Measurements from ENCODE around the gene PARD3. TPM values are rescaled to one million over a fixed set of nuclear protein-coding genes. Genes with fewer than 3 reads are reported as not detected.

Gene PARD3
- total RNA-seq, 1 experiment from 2014 or later = 154 TPM

- no peaks in the 10 kb centered on the region for H3K27me3 ChIP-seq (ENCODE audit: low read length)
- DNase-seq = no peak
- ChIA-PET CTCF (no interaction called here), POLR2A (ENCODE audit: unreplicated experiment) (interaction anchor here (0.6 kb wide), 1 partner anchor 148 kb away, joined by 14 read pairs; no protein-coding TSS in a partner anchor)
- H3K4me3 ChIP-seq (ENCODE audit: low read length) = no peak overlapping the region
- H3K9me3 ChIP-seq (ENCODE audit: low read length) = no peaks in the 10 kb centered on the region
- no peak overlapping the region for H3K9ac ChIP-seq (ENCODE audit: low read length)
- intact Hi-C loops (cut with micrococcal nuclease) = loop anchor here (5.0 kb wide), 1 partner anchor 246 kb away; no protein-coding TSS in a partner anchor
- TF ChIP-seq EZH2phosphoT487 (IDR thresholded peaks at IDR 0.05; ENCODE audit: borderline replicate concordance, low read length) = no peak
- no peak for TF ChIP-seq CTCF (conservative IDR thresholded peaks at IDR 0.05; ENCODE audit: low read depth, low read length)
- no peak for TF ChIP-seq EZH2 (IDR thresholded peaks at IDR 0.05; ENCODE audit: low read length, unreplicated experiment)
- no TSS peak for BruUV-seq (replicated peaks)
- no peaks in the 10 kb centered on the region for H3K79me2 ChIP-seq (ENCODE audit: low read length)
- H3K36me3 ChIP-seq (ENCODE audit: low read depth, low read length) = peaks cover 6% of the 10 kb centered on the region
- no peaks in the 10 kb centered on the region for H3F3A ChIP-seq (ENCODE audit: low read length, unreplicated experiment)
- no peaks in the 10 kb centered on the region for H4K20me1 ChIP-seq (ENCODE audit: low read length)
- H3K4me1 ChIP-seq (ENCODE audit: insufficient read depth, low read length) = peaks cover 14% of the 10 kb centered on the region
- H3K4me2 ChIP-seq (ENCODE audit: low read length) = no peak overlapping the region
- H3K9me2 ChIP-seq (replicated peaks; ENCODE audit: low read length) = no peaks in the 10 kb centered on the region
- no peak for ATAC-seq
- no peak overlapping the region for H3K27ac ChIP-seq (ENCODE audit: low read length)
- no peak overlapping the region for H2AFZ ChIP-seq (ENCODE audit: low read length)
These were observed 479.0 kb downstream of the PARD3 start for GRCh38 chr10:34335960-34336690.

GRCh38 chr10:34334908-34335307 lies 480.2 kb downstream of the PARD3 start:
- POLR2A ChIA-PET (ENCODE audit: unreplicated experiment) = no interaction called here
- H3K9ac ChIP-seq (ENCODE audit: low read length) = no peak overlapping the region
- no peak for DNase-seq
- TF ChIP-seq EZH2phosphoT487 (IDR thresholded peaks at IDR 0.05; ENCODE audit: borderline replicate concordance, low read length) = no peak
- no peak for TF ChIP-seq CTCF (conservative IDR thresholded peaks at IDR 0.05; ENCODE audit: low read depth, low read length)
- no peak for TF ChIP-seq EZH2 (IDR thresholded peaks at IDR 0.05; ENCODE audit: low read length, unreplicated experiment)
- H2AFZ ChIP-seq (ENCODE audit: low read length) = no peak overlapping the region
- no peak overlapping the region for H3K4me3 ChIP-seq (ENCODE audit: low read length)
- no peaks in the 10 kb centered on the region for H3K79me2 ChIP-seq (ENCODE audit: low read length)
- H3K27me3 ChIP-seq (ENCODE audit: low read length) = no peaks in the 10 kb centered on the region
- no peaks in the 10 kb centered on the region for H3F3A ChIP-seq (ENCODE audit: low read length, unreplicated experiment)
- H3K36me3 ChIP-seq (ENCODE audit: low read depth, low read length) = peaks cover 13% of the 10 kb centered on the region
- H3K4me2 ChIP-seq (ENCODE audit: low read length) = no peak overlapping the region
- H4K20me1 ChIP-seq (ENCODE audit: low read length) = no peaks in the 10 kb centered on the region
- H3K9me3 ChIP-seq (ENCODE audit: low read length) = no peaks in the 10 kb centered on the region
- no peaks in the 10 kb centered on the region for H3K9me2 ChIP-seq (replicated peaks; ENCODE audit: low read length)
- peaks cover 14% of the 10 kb centered on the region for H3K4me1 ChIP-seq (ENCODE audit: insufficient read depth, low read length)
- intact Hi-C loops (cut with micrococcal nuclease) = loop anchor here (5.0 kb wide), 1 partner anchor 247 kb away; no protein-coding TSS in a partner anchor
- no TSS peak for BruUV-seq (replicated peaks)
- no peak overlapping the region for H3K27ac ChIP-seq (ENCODE audit: low read length)
- ATAC-seq = peak; percentile 35
- CTCF ChIA-PET = interaction anchor here (0.6 to 0.7 kb wide), 2 partner anchors 13 to 15 kb away, joined by 3 read pairs; no protein-coding TSS in a partner anchor

- no peak overlapping the region for H2AFZ ChIP-seq (ENCODE audit: low read length)
- DNase-seq (peak; percentile 97), ATAC-seq (peak; percentile 95)
- H3K4me1 ChIP-seq (ENCODE audit: insufficient read depth, low read length) = peaks cover 14% of the 10 kb centered on the region
- H3K9me3 ChIP-seq (ENCODE audit: low read length) = no peaks in the 10 kb centered on the region
- POLR2A ChIA-PET (ENCODE audit: unreplicated experiment) = interaction anchor here (1.1 kb wide), 1 partner anchor 195 kb away, joined by 3 read pairs; no protein-coding TSS in a partner anchor
- CTCF ChIA-PET = no interaction called here
- H3K4me2 ChIP-seq (ENCODE audit: low read length) = peak overlapping the region; percentile 17
- H3K36me3 ChIP-seq (ENCODE audit: low read depth, low read length) = peaks cover 13% of the 10 kb centered on the region
- intact Hi-C loops (cut with micrococcal nuclease) = no loop called here
- no peaks in the 10 kb centered on the region for H3K27me3 ChIP-seq (ENCODE audit: low read length)
- TF ChIP-seq CTCF (conservative IDR thresholded peaks at IDR 0.05; ENCODE audit: low read depth, low read length) (no peak), EZH2 (IDR thresholded peaks at IDR 0.05; ENCODE audit: low read length, unreplicated experiment) (no peak), EZH2phosphoT487 (IDR thresholded peaks at IDR 0.05; ENCODE audit: borderline replicate concordance, low read length) (no peak)
- no TSS peak for BruUV-seq (replicated peaks)
- no peak overlapping the region for H3K4me3 ChIP-seq (ENCODE audit: low read length)
- H3K27ac ChIP-seq (ENCODE audit: low read length) = peak overlapping the region; percentile 6
- H3K79me2 ChIP-seq (ENCODE audit: low read length) = no peaks in the 10 kb centered on the region
- no peaks in the 10 kb centered on the region for H3K9me2 ChIP-seq (replicated peaks; ENCODE audit: low read length)
- H3K9ac ChIP-seq (ENCODE audit: low read length) = no peak overlapping the region
- no peaks in the 10 kb centered on the region for H3F3A ChIP-seq (ENCODE audit: low read length, unreplicated experiment)
- no peaks in the 10 kb centered on the region for H4K20me1 ChIP-seq (ENCODE audit: low read length)
These were observed 481.6 kb downstream of the PARD3 start for GRCh38 chr10:34333513-34333912.
